ENCODE data around the gene SH3GLB1.

- no peak for TF ChIP-seq CTCF (IDR thresholded peaks at IDR 0.05)
- no peak for TF ChIP-seq POLR2A (IDR thresholded peaks at IDR 0.05)
Measured at GRCh38 chr1:86788300-86789206, 84.2 kb downstream of the SH3GLB1 start.

All from ovary (tissue), 3 donors.